GM12878 (cell line): ENCODE measurements around the gene IGLL5. TPM values are rescaled to one million over a fixed set of nuclear protein-coding genes. Genes with fewer than 3 reads are reported as not detected.
A peak's percentile ranks its signal among the peaks of the same experiment; 100 is the strongest.

Experiments
- CHD4 ChIP-seq: fragments of 200-600 bp; sonication (generic); IDR thresholded peaks from 2 replicates; pipeline ENCODE4 v1.6.1; 2016; ENCODE audit warnings: mild to moderate bottlenecking
- CREM ChIP-seq: IDR thresholded peaks from 2 replicates; pipeline ENCODE4 v1.6.1; 2014; ENCODE audit warnings: antibody characterized with exemption, low read depth
- EZH2 ChIP-seq: IDR thresholded peaks from 2 replicates; pipeline ENCODE4 v1.6.1; 2012; ENCODE audit warnings: low read depth, mild to moderate bottlenecking, control low read depth, inconsistent platforms, low read length, borderline replicate concordance; ENCODE audit not compliant: control insufficient read depth
- GABPA ChIP-seq: IDR thresholded peaks from 2 replicates; pipeline ENCODE4 v1.6.1; 2014; ENCODE audit warnings: antibody characterized with exemption, low read depth, mild to moderate bottlenecking, inconsistent platforms
- GATAD2B ChIP-seq: fragments of 450-650 bp; conservative IDR thresholded peaks from 2 replicates; pipeline ENCODE4 v1.6.1; 2017; ENCODE audit warnings: low read depth, mild to moderate bottlenecking, moderate library complexity
- HDGF ChIP-seq: fragments of 450-650 bp; IDR thresholded peaks from 2 replicates; pipeline ENCODE4 v1.6.1; 2016; ENCODE audit warnings: antibody characterized with exemption
- IRF4 ChIP-seq: IDR thresholded peaks from 2 replicates; pipeline ENCODE4 v1.6.1; 2011; ENCODE audit warnings: low read depth, low read length
- KAT2A ChIP-seq: conservative IDR thresholded peaks from 2 replicates; pipeline ENCODE4 v1.6.1; 2011; ENCODE audit warnings: low read depth, low read length; ENCODE audit not compliant: control insufficient read depth
- MEF2B ChIP-seq: fragments of 450-650 bp; IDR thresholded peaks from 2 replicates; pipeline ENCODE4 v1.6.1; 2018; ENCODE audit warnings: mild to moderate bottlenecking, moderate library complexity; ENCODE audit not compliant: partially characterized antibody, poor library complexity, severe bottlenecking
- NR2C1 ChIP-seq: fragments of 450-650 bp; IDR thresholded peaks from 2 replicates; pipeline ENCODE4 v1.6.1; 2017; ENCODE audit warnings: antibody characterized with exemption, mild to moderate bottlenecking, moderate library complexity
- PAX8 ChIP-seq: fragments of 450-650 bp; IDR thresholded peaks from 2 replicates; pipeline ENCODE4 v1.6.1; 2017; ENCODE audit warnings: mild to moderate bottlenecking, moderate library complexity
- PML ChIP-seq: IDR thresholded peaks from 2 replicates; pipeline ENCODE4 v1.6.1; 2012; ENCODE audit warnings: low read length, inconsistent platforms
- POU2F2 ChIP-seq: IDR thresholded peaks from 3 replicates; pipeline ENCODE4 v1.6.1; 2011; ENCODE audit warnings: low read depth, mild to moderate bottlenecking, low read length, borderline replicate concordance
- SIN3A ChIP-seq: IDR thresholded peaks from 2 replicates; pipeline ENCODE4 v1.6.1; 2012; ENCODE audit warnings: low read depth, low read length, improper control_type of control experiment
- SMARCA5 ChIP-seq: fragments of 450-650 bp; IDR thresholded peaks from 2 replicates; pipeline ENCODE4 v1.6.1; 2017; ENCODE audit warnings: mild to moderate bottlenecking
- YY1 ChIP-seq: IDR thresholded peaks from 2 replicates; pipeline ENCODE4 v1.6.1; 2011; ENCODE audit warnings: low read depth, mild to moderate bottlenecking, low read length
- ZBED1 ChIP-seq: IDR thresholded peaks from 2 replicates; pipeline ENCODE4 v1.6.1; 2016; ENCODE audit warnings: borderline replicate concordance
- ZNF217 ChIP-seq: fragments of 450-650 bp; IDR thresholded peaks from 2 replicates; pipeline ENCODE4 v1.6.1; 2017; ENCODE audit warnings: antibody characterized with exemption, mild to moderate bottlenecking
- polyA plus RNA-seq, 11 experiments: library from polyadenylated mRNA; depleted of rRNA in 4 of 11; unstranded in 6 of 11; stranded (reverse) in 5 of 11; fragments of >200 nt; fragmentation: Nextera tagmentation in 4 of 11; fragmentation: Illumina TruSeq in 1 of 11; extraction: Ambion mirVana in 4 of 11; extraction: Trizol in 1 of 11; gene quantifications; 1 replicate in 1 of 11; 2 replicates in 10 of 11; pipeline versions ENCODE4 v1.2.1 to v1.2.3, GENCODE V29; 2011 to 2016; ENCODE audit warnings: inconsistent platforms in 2 of 11, missing spikeins in 2 of 11, low read depth in 1 of 11
- total RNA-seq, 4 experiments: library from RNA; depleted of rRNA in 3 of 4; stranded (reverse); fragments of >200 nt in 3 of 4; fragmentation: Illumina TruSeq in 1 of 4; extraction: Trizol in 1 of 4; gene quantifications; 2 replicates each; pipeline versions ENCODE4 v1.2.1 to v1.2.3, GENCODE V29; 2013 to 2021
- TF ChIP-seq, protein P1 (sequence below): fragments of 450-650 bp; conservative IDR thresholded peaks from 2 replicates; pipeline ENCODE4 v1.6.1; 2017; ENCODE audit warnings: mild to moderate bottlenecking, moderate library complexity
- TF ChIP-seq, protein P2 (sequence below): IDR thresholded peaks from 2 replicates; pipeline ENCODE4 v1.6.1; 2012; ENCODE audit warnings: low read depth, low read length, improper control_type of control experiment
- TF ChIP-seq, protein P3 (sequence below): IDR thresholded peaks from 2 replicates; pipeline ENCODE4 v1.6.1; 2012; ENCODE audit warnings: low read depth, low read length, improper control_type of control experiment
- TF ChIP-seq, protein P4 (sequence below): fragments of 450-650 bp; IDR thresholded peaks from 2 replicates; pipeline ENCODE4 v1.6.1; 2017; ENCODE audit warnings: mild to moderate bottlenecking, moderate library complexity
- TF ChIP-seq, protein P5 (sequence below): fragments of 450-650 bp; IDR thresholded peaks from 2 replicates; pipeline ENCODE4 v1.6.1; 2016; ENCODE audit warnings: mild to moderate bottlenecking

IGLL5 gene
- total and polyA plus RNA-seq, 10 of the 15 experiments (the other 5 are each of a cell fraction or from before 2014, with no cell fraction given): not detected

DNA sequence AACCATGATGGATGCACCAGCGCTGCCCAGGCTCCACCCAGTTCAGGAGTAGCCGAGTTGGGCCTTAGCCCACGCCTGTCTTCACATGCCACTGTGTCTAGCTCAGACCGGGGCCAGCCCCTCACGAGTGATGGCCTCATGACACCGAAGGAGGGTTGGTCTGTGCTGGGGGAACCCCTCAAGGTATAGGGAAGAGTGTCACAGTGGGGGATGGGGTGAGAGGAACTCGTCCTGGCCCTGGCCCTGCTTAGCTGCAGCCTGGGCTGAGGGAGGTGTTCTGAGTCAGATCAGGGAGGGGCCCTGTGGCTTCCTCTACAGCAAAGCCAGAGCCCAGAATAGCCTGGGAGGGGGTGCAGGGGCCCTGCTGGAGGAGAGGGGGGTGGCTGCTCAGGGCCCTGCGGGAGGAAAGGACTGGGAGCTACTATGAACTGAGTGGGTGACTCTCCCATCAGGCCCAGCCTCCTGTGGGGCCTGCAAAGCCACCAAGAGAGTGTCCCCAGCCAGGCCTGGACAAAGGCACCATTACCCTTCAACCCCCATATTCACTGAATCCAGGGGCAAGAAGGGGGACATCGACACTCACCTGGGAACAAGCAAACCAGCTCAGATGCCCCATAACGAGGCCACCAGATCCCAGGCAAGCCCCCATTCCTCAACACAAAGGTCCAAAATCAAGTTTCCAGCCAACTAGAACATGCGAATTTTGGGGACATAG, 41.2 kb downstream of the IGLL5 start (continued):
- TF ChIP-seq ZBED1 (peak; percentile 93; the same call in 1 of the 2 replicates), CHD4 (no peak), KAT2A (no peak), ZNF217 (no peak), CREM (peak; percentile 95), IRF4 (peak; percentile 82; the same call in 1 of the 2 replicates), GATAD2B (peak; percentile 75; the same call in 1 of the 2 replicates), MEF2B (peak; percentile 96), GABPA (no peak), EZH2 (no peak), PAX8 (no peak), SMARCA5 (no peak), SIN3A (no peak), YY1 (peak; percentile 5; the same call in 1 of the 2 replicates), PML (no peak), HDGF (peak; percentile 90), POU2F2 (peak; percentile 59; the same call in 2 of the 3 replicates), NR2C1 (no peak)
- TF ChIP-seq, protein P1, sequence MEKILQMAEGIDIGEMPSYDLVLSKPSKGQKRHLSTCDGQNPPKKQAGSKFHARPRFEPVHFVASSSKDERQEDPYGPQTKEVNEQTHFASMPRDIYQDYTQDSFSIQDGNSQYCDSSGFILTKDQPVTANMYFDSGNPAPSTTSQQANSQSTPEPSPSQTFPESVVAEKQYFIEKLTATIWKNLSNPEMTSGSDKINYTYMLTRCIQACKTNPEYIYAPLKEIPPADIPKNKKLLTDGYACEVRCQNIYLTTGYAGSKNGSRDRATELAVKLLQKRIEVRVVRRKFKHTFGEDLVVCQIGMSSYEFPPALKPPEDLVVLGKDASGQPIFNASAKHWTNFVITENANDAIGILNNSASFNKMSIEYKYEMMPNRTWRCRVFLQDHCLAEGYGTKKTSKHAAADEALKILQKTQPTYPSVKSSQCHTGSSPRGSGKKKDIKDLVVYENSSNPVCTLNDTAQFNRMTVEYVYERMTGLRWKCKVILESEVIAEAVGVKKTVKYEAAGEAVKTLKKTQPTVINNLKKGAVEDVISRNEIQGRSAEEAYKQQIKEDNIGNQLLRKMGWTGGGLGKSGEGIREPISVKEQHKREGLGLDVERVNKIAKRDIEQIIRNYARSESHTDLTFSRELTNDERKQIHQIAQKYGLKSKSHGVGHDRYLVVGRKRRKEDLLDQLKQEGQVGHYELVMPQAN: no peak
- TF ChIP-seq, protein P2, sequence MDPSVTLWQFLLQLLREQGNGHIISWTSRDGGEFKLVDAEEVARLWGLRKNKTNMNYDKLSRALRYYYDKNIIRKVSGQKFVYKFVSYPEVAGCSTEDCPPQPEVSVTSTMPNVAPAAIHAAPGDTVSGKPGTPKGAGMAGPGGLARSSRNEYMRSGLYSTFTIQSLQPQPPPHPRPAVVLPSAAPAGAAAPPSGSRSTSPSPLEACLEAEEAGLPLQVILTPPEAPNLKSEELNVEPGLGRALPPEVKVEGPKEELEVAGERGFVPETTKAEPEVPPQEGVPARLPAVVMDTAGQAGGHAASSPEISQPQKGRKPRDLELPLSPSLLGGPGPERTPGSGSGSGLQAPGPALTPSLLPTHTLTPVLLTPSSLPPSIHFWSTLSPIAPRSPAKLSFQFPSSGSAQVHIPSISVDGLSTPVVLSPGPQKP: peak; percentile 34; the same call in 1 of the 2 replicates
- TF ChIP-seq, protein P3, sequence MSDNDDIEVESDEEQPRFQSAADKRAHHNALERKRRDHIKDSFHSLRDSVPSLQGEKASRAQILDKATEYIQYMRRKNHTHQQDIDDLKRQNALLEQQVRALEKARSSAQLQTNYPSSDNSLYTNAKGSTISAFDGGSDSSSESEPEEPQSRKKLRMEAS: peak; percentile 50; the same call in 1 of the 2 replicates
- TF ChIP-seq, protein P4, sequence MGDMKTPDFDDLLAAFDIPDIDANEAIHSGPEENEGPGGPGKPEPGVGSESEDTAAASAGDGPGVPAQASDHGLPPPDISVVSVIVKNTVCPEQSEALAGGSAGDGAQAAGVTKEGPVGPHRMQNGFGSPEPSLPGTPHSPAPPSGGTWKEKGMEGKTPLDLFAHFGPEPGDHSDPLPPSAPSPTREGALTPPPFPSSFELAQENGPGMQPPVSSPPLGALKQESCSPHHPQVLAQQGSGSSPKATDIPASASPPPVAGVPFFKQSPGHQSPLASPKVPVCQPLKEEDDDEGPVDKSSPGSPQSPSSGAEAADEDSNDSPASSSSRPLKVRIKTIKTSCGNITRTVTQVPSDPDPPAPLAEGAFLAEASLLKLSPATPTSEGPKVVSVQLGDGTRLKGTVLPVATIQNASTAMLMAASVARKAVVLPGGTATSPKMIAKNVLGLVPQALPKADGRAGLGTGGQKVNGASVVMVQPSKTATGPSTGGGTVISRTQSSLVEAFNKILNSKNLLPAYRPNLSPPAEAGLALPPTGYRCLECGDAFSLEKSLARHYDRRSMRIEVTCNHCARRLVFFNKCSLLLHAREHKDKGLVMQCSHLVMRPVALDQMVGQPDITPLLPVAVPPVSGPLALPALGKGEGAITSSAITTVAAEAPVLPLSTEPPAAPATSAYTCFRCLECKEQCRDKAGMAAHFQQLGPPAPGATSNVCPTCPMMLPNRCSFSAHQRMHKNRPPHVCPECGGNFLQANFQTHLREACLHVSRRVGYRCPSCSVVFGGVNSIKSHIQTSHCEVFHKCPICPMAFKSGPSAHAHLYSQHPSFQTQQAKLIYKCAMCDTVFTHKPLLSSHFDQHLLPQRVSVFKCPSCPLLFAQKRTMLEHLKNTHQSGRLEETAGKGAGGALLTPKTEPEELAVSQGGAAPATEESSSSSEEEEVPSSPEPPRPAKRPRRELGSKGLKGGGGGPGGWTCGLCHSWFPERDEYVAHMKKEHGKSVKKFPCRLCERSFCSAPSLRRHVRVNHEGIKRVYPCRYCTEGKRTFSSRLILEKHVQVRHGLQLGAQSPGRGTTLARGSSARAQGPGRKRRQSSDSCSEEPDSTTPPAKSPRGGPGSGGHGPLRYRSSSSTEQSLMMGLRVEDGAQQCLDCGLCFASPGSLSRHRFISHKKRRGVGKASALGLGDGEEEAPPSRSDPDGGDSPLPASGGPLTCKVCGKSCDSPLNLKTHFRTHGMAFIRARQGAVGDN: peak; percentile 97
- TF ChIP-seq, protein P5, sequence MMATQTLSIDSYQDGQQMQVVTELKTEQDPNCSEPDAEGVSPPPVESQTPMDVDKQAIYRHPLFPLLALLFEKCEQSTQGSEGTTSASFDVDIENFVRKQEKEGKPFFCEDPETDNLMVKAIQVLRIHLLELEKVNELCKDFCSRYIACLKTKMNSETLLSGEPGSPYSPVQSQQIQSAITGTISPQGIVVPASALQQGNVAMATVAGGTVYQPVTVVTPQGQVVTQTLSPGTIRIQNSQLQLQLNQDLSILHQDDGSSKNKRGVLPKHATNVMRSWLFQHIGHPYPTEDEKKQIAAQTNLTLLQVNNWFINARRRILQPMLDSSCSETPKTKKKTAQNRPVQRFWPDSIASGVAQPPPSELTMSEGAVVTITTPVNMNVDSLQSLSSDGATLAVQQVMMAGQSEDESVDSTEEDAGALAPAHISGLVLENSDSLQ: peak; percentile 91
